ENCODE results near the gene NTHL1.

DNA sequence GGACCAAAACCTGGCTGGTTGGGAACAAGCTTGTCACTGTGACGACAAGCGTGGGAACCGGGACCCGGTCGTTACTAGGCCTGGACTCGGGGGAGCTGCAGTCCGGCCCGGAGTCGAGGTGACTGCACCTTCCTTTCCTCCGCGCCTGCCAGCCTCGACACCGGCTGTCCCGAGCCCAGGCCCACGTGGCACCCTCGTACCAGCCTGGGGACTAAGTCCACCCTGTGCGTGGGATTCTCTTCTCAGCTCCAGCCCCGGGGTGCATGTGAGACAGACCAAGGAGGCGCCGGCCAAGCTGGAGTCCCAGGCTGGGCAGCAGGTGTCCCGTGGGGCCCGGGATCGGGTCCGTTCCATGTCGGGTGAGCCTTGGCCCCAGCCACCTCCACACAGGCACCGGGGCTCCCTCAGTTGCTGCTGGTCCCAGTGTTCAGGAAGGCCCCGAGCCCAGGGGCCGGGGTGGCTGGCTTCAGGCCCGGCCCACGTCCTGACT is 31.7 kb upstream of the NTHL1 start:
- TF ChIP-seq RARB (CRISPR knock-in tag; IDR thresholded peaks at IDR 0.05) (no peak), ZFP3 (CRISPR knock-in tag; IDR thresholded peaks at IDR 0.05) (no peak), PPARA (CRISPR knock-in tag; IDR thresholded peaks at IDR 0.05; ENCODE audit: borderline replicate concordance) (no peak), ZFP30 (CRISPR knock-in tag; IDR thresholded peaks at IDR 0.05) (no peak), CSDC2 (CRISPR knock-in tag; IDR thresholded peaks at IDR 0.05) (no peak), ESRRG (CRISPR knock-in tag; IDR thresholded peaks at IDR 0.05) (no peak), CREB5 (CRISPR knock-in tag; IDR thresholded peaks at IDR 0.05; ENCODE audit: low read depth) (no peak), TCF4 (CRISPR knock-in tag; IDR thresholded peaks at IDR 0.05; ENCODE audit: borderline replicate concordance) (no peak), ARNTL (CRISPR knock-in tag; IDR thresholded peaks at IDR 0.05; ENCODE audit: borderline replicate concordance, low read depth) (no peak), SNAI2 (CRISPR knock-in tag; IDR thresholded peaks at IDR 0.05) (no peak), CSRNP3 (CRISPR knock-in tag; IDR thresholded peaks at IDR 0.05) (no peak), ZNF70 (CRISPR knock-in tag; IDR thresholded peaks at IDR 0.05) (no peak)
- TF ChIP-seq, protein P1, sequence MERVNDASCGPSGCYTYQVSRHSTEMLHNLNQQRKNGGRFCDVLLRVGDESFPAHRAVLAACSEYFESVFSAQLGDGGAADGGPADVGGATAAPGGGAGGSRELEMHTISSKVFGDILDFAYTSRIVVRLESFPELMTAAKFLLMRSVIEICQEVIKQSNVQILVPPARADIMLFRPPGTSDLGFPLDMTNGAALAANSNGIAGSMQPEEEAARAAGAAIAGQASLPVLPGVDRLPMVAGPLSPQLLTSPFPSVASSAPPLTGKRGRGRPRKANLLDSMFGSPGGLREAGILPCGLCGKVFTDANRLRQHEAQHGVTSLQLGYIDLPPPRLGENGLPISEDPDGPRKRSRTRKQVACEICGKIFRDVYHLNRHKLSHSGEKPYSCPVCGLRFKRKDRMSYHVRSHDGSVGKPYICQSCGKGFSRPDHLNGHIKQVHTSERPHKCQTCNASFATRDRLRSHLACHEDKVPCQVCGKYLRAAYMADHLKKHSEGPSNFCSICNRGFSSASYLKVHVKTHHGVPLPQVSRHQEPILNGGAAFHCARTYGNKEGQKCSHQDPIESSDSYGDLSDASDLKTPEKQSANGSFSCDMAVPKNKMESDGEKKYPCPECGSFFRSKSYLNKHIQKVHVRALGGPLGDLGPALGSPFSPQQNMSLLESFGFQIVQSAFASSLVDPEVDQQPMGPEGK (CRISPR knock-in tag; IDR thresholded peaks at IDR 0.05; ENCODE audit: borderline replicate concordance) = no peak
- TF ChIP-seq, protein P2, sequence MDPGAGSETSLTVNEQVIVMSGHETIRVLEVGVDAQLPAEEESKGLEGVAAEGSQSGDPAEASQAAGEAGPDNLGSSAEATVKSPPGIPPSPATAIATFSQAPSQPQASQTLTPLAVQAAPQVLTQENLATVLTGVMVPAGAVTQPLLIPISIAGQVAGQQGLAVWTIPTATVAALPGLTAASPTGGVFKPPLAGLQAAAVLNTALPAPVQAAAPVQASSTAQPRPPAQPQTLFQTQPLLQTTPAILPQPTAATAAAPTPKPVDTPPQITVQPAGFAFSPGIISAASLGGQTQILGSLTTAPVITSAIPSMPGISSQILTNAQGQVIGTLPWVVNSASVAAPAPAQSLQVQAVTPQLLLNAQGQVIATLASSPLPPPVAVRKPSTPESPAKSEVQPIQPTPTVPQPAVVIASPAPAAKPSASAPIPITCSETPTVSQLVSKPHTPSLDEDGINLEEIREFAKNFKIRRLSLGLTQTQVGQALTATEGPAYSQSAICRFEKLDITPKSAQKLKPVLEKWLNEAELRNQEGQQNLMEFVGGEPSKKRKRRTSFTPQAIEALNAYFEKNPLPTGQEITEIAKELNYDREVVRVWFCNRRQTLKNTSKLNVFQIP (CRISPR knock-in tag; IDR thresholded peaks at IDR 0.05; ENCODE audit: borderline replicate concordance, low read depth) = no peak
